Measurements from ENCODE around the gene SMARCC1. TPM values are rescaled to one million over a fixed set of nuclear protein-coding genes. Genes with fewer than 3 reads are reported as not detected.

Gene SMARCC1
- total RNA-seq, 1 experiment from 2014 or later = 37.9 TPM

DNA sequence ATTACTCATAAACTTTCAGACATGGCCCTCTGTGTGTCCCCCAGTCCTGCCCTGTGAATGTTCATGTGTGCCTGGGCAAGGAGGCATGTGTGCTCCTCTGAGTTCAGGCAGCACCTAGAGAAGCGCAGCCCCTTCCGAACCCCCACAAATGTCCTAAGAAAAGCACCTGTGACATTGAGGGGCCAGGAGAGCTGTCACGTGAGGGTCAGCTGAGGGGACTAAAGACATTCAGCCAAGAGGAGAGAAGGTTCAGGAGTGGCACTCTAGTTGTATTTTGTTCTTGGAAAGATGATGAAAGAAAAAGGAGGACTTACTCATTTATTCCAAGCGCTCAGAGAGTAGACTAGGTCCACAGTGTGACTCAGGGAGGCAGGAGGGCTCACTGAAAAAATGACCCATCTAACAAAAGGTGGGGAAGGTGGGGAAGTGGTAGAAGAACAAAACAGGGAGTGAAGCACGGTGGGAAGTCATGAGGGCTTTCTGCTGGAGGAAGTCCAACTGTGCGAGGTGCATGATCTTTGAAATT lies 240.0 kb downstream of the SMARCC1 start:
- Histone ChIP-seq H3K36me3 (no peaks in the 10 kb centered on the region), H3K9me3 (replicated peaks) (no peaks in the 10 kb centered on the region)
- DNase-seq (ENCODE audit: low read depth in 1 of 2, low spot score in 2 of 2) = no peak

DNA sequence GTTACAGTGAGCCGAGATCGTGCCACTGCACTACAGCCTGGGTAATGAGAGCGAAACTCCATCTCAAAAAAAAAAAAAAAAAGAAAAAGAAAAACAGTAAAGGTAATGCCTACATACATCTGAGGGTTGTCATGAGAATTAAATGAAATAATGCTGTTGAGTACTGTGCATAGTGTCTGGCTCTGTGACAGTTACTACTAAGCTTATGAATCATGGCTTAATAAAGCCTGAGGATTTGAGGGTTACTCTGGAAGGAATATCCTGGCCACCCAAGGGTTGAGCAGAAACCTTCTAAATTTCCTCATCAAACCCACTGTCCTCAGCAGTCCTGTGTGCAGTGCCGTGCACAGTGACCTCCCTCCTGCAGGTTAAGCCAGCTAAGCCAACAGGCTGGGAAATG lies 241.4 kb downstream of the SMARCC1 start:
- no peaks in the 10 kb centered on the region for H3K27me3 ChIP-seq (replicated peaks)
- H3K36me3 ChIP-seq = no peaks in the 10 kb centered on the region
- no peak for DNase-seq (ENCODE audit: low read depth in 1 of 2, low spot score in 2 of 2)
- H3K4me1 ChIP-seq (replicated peaks) = no peaks in the 10 kb centered on the region
- no peak overlapping the region for H3K4me3 ChIP-seq
- no peaks in the 10 kb centered on the region for H3K9me3 ChIP-seq (replicated peaks)
- no peak overlapping the region for H3K27ac ChIP-seq

More for the DNA sequence above, 240.0 kb downstream of the SMARCC1 start:
- Histone ChIP-seq H3K4me1 (replicated peaks) (no peaks in the 10 kb centered on the region), H3K27me3 (replicated peaks) (no peaks in the 10 kb centered on the region), H3K27ac (no peak overlapping the region), H3K4me3 (no peak overlapping the region)

DNA sequence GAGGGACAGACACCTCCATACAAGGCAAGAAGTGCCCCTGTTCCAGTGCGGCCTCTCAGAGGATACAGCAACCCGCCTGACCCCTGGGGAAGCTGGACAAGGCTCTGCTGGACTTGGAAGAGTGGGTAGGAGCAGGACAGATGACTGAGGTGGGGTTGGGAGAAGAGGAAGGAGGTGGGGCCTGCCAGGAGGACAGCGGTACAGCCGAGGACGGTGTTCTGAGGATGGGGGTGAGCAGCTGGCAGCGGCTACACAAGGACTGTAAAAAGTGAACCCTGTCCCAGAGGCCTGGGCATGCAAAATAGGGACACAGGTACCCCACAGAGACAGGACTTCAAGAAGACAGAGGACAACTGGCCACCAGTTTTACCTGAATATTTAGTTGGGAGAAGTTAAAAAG lies 244.7 kb downstream of the SMARCC1 start:
- Histone ChIP-seq H3K4me3 (no peak overlapping the region), H3K27ac (no peak overlapping the region), H3K9me3 (replicated peaks) (no peaks in the 10 kb centered on the region), H3K36me3 (no peaks in the 10 kb centered on the region), H3K4me1 (replicated peaks) (no peaks in the 10 kb centered on the region), H3K27me3 (replicated peaks) (no peaks in the 10 kb centered on the region)
- DNase-seq (ENCODE audit: low read depth in 1 of 2, low spot score in 2 of 2) = no peak

DNA sequence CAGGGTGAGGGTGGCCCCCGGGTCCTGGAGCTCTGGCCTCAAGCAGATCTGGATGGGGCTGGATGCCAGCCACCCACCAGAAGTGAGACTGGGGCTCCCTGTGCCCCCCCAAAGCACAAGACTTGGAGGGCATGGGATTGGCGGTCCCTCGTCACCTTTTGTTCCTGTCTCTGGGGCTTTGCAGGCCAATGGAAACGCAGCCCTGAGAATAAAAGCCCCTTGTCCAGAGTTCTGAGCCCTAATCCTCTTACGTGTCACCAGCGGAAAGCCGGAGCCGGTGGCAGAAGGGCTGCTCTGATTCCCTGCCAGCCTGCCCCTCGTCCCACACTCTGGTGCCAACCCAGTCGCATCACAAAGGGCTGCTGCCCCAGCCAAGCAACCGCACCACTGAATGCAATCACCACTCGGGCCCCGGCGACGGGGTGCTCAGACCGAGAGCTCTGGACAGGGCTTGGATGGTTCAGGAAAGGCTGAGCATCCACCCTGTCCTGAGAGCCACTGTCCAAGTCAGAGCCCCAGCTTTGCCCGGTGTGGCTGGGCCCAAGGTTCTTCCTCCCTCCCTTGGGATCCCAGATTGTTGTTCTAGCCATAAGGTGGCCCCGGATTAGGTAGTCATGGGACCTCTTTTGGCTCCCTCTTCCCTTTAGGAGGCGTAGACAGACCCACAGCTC lies 245.3 kb downstream of the SMARCC1 start:
- Histone ChIP-seq H3K27me3 (replicated peaks) (no peaks in the 10 kb centered on the region), H3K36me3 (no peaks in the 10 kb centered on the region), H3K9me3 (replicated peaks) (no peaks in the 10 kb centered on the region), H3K4me3 (no peak overlapping the region), H3K27ac (no peak overlapping the region), H3K4me1 (replicated peaks) (no peaks in the 10 kb centered on the region)
- no peak for DNase-seq (ENCODE audit: low read depth in 1 of 2, low spot score in 2 of 2)

Other genes with a start within 250 kb of the SMARCC1 start
- 0.24 TPM in 1 of 2 replicates, not detected in the other for gene CSPG5, start 203.0 kb downstream of the SMARCC1 start, total RNA-seq (2014; rRNA removed; shearing (Covaris generic))
- gene DHX30, start 21.2 kb upstream of the SMARCC1 start, total RNA-seq (2014; rRNA removed; shearing (Covaris generic)) = 45.0 and 70.6 TPM in 2 replicates
- 74.8 and 88.0 TPM in 2 replicates for gene MAP4, start 234.5 kb upstream of the SMARCC1 start, total RNA-seq (2014; rRNA removed; shearing (Covaris generic))